ACC112 (cell line): ENCODE results near the gene CYS1.
A peak's percentile ranks its signal among the peaks of the same experiment; 100 is the strongest.

Experiments used
- H2AFZ ChIP-seq: fragments of 200-600 bp; sonication (generic); one replicate; pipeline ENCODE4 v1.6.0; 2017; ENCODE audit warnings: antibody characterized with exemption, low read length; ENCODE audit not compliant: unreplicated experiment
- H3K27ac ChIP-seq: fragments of 200-600 bp; sonication (generic); 2 replicates; pipeline ENCODE4 v1.5.1; 2014; ENCODE audit warnings: low read depth, mild to moderate bottlenecking, antibody characterized with exemption, low read length, moderate library complexity
- H3K27me3 ChIP-seq: fragments of 200-600 bp; sonication (generic); 2 replicates; pipeline ENCODE4 v1.6.1; 2014; ENCODE audit warnings: mild to moderate bottlenecking, antibody characterized with exemption, low read length, moderate library complexity, mixed read lengths; ENCODE audit not compliant: insufficient read depth
- H3K36me3 ChIP-seq: fragments of 200-600 bp; sonication (generic); 2 replicates; pipeline ENCODE4 v1.6.1; 2016; ENCODE audit warnings: mild to moderate bottlenecking, antibody characterized with exemption, low read length, moderate library complexity, mixed read lengths; ENCODE audit not compliant: insufficient read depth
- H3K4me1 ChIP-seq: fragments of 200-600 bp; sonication (generic); one replicate; pipeline ENCODE4 v1.6.1; 2016; ENCODE audit warnings: low read length, mixed read lengths; ENCODE audit not compliant: insufficient read depth, unreplicated experiment, control insufficient read depth
- H3K4me3 ChIP-seq: fragments of 200-600 bp; sonication (generic); 2 replicates; pipeline ENCODE4 v1.5.1; 2014; ENCODE audit warnings: mild to moderate bottlenecking, low read depth, low read length
- H3K79me2 ChIP-seq: fragments of 200-600 bp; sonication (generic); one replicate; pipeline ENCODE4 v1.6.0; 2016; ENCODE audit warnings: low read length; ENCODE audit not compliant: control insufficient read depth, unreplicated experiment, insufficient read depth

The CYS1 gene

GRCh38 chr2:10047616-10048500, 32.4 kb downstream of the CYS1 start:
- H3K4me3 ChIP-seq = no peak overlapping the region

GRCh38 chr2:10046931-10047330, 33.3 kb downstream of the CYS1 start:
- Histone ChIP-seq H3K4me1 (no peaks in the 10 kb centered on the region), H3K27ac (no peak overlapping the region), H3K27me3 (no peaks in the 10 kb centered on the region), H3K4me3 (no peak overlapping the region), H3K36me3 (peaks cover 8% of the 10 kb centered on the region; the same call in 1 of the 2 replicates), H2AFZ (no peak overlapping the region), H3K79me2 (peaks cover 16% of the 10 kb centered on the region)

More at GRCh38 chr2:10047616-10048500, 32.4 kb downstream of the CYS1 start:
- Histone ChIP-seq H3K79me2 (peaks cover 16% of the 10 kb centered on the region), H3K27ac (no peak overlapping the region), H2AFZ (no peak overlapping the region), H3K27me3 (no peaks in the 10 kb centered on the region), H3K4me1 (no peaks in the 10 kb centered on the region), H3K36me3 (peaks cover 17% of the 10 kb centered on the region)

GRCh38 chr2:10045561-10046355, 34.5 kb downstream of the CYS1 start:
- Histone ChIP-seq H3K27me3 (no peaks in the 10 kb centered on the region), H2AFZ (no peak overlapping the region), H3K4me3 (no peak overlapping the region; the same call in 1 of the 2 replicates), H3K27ac (no peak overlapping the region), H3K4me1 (no peaks in the 10 kb centered on the region), H3K36me3 (peaks cover 6% of the 10 kb centered on the region; the same call in 1 of the 2 replicates), H3K79me2 (peaks cover 16% of the 10 kb centered on the region)

GRCh38 chr2:10043906-10044601, 36.2 kb downstream of the CYS1 start:
- peak overlapping the region; percentile 91 for H3K4me3 ChIP-seq
- H3K36me3 ChIP-seq = peaks cover 4% of the 10 kb centered on the region; the same call in 1 of the 2 replicates
- H3K4me1 ChIP-seq = no peaks in the 10 kb centered on the region
- peaks cover 16% of the 10 kb centered on the region for H3K79me2 ChIP-seq
- H3K27me3 ChIP-seq = no peaks in the 10 kb centered on the region
- peak overlapping the region; percentile 90; the same call in 1 of the 2 replicates for H3K27ac ChIP-seq
- no peak overlapping the region for H2AFZ ChIP-seq

- H3K36me3 ChIP-seq = peaks cover 1% of the 10 kb centered on the region; the same call in 1 of the 2 replicates
- peaks cover 13% of the 10 kb centered on the region for H3K79me2 ChIP-seq
- peaks cover 3% of the 10 kb centered on the region for H3K4me1 ChIP-seq
- peak within 1 kb of the TSS; percentile 79 for H2AFZ ChIP-seq
- peak within 1 kb of the TSS; percentile 91 for H3K4me3 ChIP-seq
- H3K27ac ChIP-seq = peak within 1 kb of the TSS; percentile 90
- H3K27me3 ChIP-seq = no peaks in the 10 kb centered on the region
Observed at GRCh38 chr2:10043256-10043905, 36.8 kb downstream of the CYS1 start, which contains the start of gene KLF11. Gene KLF11, plus strand, starts transcription at chr2:10043550. Its CDS starts 167 bp downstream, at chr2:10043717.

- H3K27ac ChIP-seq = peak overlapping the region; percentile 79
- no peaks in the 10 kb centered on the region for H3K36me3 ChIP-seq
- H3K27me3 ChIP-seq = no peaks in the 10 kb centered on the region
- H3K4me3 ChIP-seq = peak overlapping the region; percentile 76
- H3K79me2 ChIP-seq = peaks cover 13% of the 10 kb centered on the region
- H3K4me1 ChIP-seq = peaks cover 10% of the 10 kb centered on the region
- H2AFZ ChIP-seq = peak overlapping the region; percentile 79
Observed at GRCh38 chr2:10042301-10043161, 37.7 kb downstream of the CYS1 start.

GRCh38 chr2:10041711-10042110, 38.5 kb downstream of the CYS1 start:
- peaks cover 18% of the 10 kb centered on the region for H3K4me1 ChIP-seq
- H3K4me3 ChIP-seq = no peak overlapping the region; the same call in 1 of the 2 replicates
- peaks cover 13% of the 10 kb centered on the region for H3K79me2 ChIP-seq
- H2AFZ ChIP-seq = no peak overlapping the region
- no peaks in the 10 kb centered on the region for H3K36me3 ChIP-seq
- H3K27ac ChIP-seq = no peak overlapping the region
- no peaks in the 10 kb centered on the region for H3K27me3 ChIP-seq

- H3K4me1 ChIP-seq = peaks cover 28% of the 10 kb centered on the region
- no peak overlapping the region for H3K27ac ChIP-seq
- no peaks in the 10 kb centered on the region for H3K27me3 ChIP-seq
- no peak overlapping the region for H2AFZ ChIP-seq
- H3K4me3 ChIP-seq = no peak overlapping the region
- H3K79me2 ChIP-seq = peaks cover 5% of the 10 kb centered on the region
- H3K36me3 ChIP-seq = no peaks in the 10 kb centered on the region
Observed at GRCh38 chr2:10039658-10040410, 40.4 kb downstream of the CYS1 start.

- peaks cover 28% of the 10 kb centered on the region for H3K4me1 ChIP-seq
- no peak overlapping the region for H2AFZ ChIP-seq
- no peaks in the 10 kb centered on the region for H3K36me3 ChIP-seq
- H3K27ac ChIP-seq = no peak overlapping the region
- no peaks in the 10 kb centered on the region for H3K79me2 ChIP-seq
- no peak overlapping the region for H3K4me3 ChIP-seq
- H3K27me3 ChIP-seq = no peaks in the 10 kb centered on the region
Observed at GRCh38 chr2:10038716-10039115, 41.5 kb downstream of the CYS1 start.
